GM13976 (cell line): ENCODE data around the gene DIP2B.

Experiments
- DNase-seq: peaks from one replicate; pipeline ENCODE4 v3.0.0; 2012; ENCODE audit warnings: low spot score
- in situ Hi-C: fragments of 300-500 bp; cut with MboI; formaldehyde crosslinking; loops from one replicate; pipeline ENCODE4 v1.12.0; 2022; ENCODE audit warnings: low sequenced_read_pairs, mixed read lengths, inconsistent platforms; ENCODE audit not compliant: unreplicated experiment
- TF ChIP-seq, protein P1 (sequence below): IDR thresholded peaks from 2 replicates; pipeline ENCODE4 v1.5.1; 2012; ENCODE audit warnings: borderline replicate concordance, mild to moderate bottlenecking; ENCODE audit not compliant: insufficient read depth; ENCODE audit errors: extremely low read depth, missing control alignments, control extremely low read depth

Gene DIP2B

GRCh38 chr12:50640321-50640939, 135.6 kb downstream of the DIP2B start:
- TF ChIP-seq, protein P1, sequence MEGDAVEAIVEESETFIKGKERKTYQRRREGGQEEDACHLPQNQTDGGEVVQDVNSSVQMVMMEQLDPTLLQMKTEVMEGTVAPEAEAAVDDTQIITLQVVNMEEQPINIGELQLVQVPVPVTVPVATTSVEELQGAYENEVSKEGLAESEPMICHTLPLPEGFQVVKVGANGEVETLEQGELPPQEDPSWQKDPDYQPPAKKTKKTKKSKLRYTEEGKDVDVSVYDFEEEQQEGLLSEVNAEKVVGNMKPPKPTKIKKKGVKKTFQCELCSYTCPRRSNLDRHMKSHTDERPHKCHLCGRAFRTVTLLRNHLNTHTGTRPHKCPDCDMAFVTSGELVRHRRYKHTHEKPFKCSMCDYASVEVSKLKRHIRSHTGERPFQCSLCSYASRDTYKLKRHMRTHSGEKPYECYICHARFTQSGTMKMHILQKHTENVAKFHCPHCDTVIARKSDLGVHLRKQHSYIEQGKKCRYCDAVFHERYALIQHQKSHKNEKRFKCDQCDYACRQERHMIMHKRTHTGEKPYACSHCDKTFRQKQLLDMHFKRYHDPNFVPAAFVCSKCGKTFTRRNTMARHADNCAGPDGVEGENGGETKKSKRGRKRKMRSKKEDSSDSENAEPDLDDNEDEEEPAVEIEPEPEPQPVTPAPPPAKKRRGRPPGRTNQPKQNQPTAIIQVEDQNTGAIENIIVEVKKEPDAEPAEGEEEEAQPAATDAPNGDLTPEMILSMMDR, result no peak
- no peak for DNase-seq
- in situ Hi-C loops, result no loop called here

DNA sequence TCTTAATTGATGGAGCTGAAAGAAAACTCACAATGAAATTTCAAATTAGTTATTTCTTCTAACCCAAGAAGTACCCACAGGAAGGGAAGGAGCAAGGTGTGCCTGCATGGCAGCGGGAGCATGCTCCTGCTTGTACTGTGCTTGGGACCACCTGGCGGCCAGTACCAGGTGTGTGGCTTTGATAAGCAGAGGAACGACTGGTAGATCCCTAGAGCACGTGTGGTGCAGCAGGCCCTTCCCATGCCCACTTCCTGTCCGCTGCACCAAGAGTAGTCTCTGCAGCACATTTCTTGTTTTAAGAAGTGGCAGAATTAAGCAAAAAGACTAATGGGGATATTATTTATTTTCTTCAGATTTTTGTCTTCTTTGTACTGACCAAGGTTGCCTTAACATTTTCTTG, 136.8 kb downstream of the DIP2B start:
- DNase-seq, result no peak
- TF ChIP-seq, protein P1, result no peak
- in situ Hi-C loops, result no loop called here

DNA sequence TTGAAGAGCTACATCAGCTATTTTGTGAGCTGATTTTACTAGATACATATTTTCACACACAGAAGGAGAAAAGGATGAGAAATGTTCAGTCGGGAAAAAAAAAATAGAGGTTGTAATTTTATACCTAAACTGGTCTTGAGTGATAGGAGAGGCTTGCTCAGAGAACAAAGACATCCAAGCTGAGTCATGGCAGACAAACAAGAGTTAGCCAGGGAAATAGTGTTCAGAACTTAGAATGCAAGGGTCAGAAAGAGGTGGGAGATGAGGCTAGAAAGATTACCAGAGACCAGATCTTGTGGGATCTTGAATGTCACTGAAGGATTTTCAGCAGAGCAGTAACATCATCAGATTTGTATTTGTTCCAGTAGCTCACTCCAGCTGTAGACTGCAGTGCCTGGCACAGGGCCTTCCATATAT, 137.3 kb downstream of the DIP2B start:
- TF ChIP-seq, protein P1, result no peak
- in situ Hi-C loops, result no loop called here
- DNase-seq, result no peak

DNA sequence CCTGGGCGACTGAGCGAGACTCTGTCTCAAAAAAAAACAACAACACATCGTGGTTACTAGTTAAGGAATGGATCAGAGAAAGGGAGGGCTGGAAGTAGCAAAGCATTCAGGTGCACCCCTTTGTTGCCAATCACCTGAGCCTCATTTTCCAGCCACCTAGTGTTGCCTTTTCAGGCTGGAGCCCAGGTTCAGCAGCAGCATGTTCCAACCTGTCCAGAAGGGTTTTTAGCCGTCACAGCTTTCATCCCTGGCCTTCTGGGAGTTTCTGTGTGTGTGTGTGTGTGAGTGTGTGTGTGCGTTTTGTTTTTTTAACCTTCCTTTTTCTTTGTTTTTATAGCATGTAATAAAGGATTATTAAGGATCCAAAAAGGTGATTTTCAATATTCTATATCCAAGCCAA, 138.0 kb downstream of the DIP2B start:
- TF ChIP-seq, protein P1, result no peak
- DNase-seq, result no peak
- in situ Hi-C loops, result no loop called here

GRCh38 chr12:50647031-50647430, 142.2 kb downstream of the DIP2B start:
- TF ChIP-seq, protein P1, result no peak
- in situ Hi-C loops, result no loop called here
- DNase-seq, result no peak

DNA sequence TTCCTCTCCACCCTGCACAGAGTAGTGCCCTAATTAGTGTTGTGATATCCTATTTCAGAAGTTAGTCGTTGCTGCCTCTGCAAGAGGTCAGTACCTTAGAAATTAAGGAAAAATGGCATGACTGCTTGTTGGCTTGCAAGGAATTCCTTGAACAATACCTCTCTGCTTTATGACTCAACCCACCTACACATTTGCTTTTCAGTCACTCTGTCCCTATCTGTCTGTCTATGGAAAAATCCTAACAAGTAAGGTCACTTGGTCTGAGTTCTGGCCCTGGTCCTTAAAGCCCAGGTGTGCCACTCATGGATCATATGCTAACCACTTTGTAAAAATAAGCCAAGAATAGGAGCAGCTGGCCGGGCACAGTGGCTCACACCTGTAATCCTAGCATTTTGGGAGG, 142.7 kb downstream of the DIP2B start:
- TF ChIP-seq, protein P1, result no peak
- DNase-seq, result no peak
- in situ Hi-C loops, result no loop called here

DNA sequence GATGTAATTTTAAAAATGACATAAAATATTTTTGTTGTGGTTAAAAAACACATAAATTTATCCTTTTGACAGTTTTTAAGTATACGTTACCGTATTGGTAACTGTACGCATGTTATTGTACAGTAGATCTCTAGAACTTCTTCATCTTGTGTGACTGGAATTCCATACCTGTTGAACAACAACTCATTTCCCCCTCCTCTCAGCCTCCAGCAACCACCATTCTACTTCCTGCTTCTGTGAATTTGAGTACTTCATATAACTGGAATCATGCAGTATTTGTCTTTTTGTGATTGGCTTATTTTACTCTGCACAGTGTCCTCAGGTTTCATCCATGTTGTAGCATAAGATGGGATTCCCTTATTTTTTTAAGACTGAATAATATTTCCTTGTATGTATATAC, 145.5 kb downstream of the DIP2B start:
- TF ChIP-seq, protein P1, result no peak
- no peak for DNase-seq
- in situ Hi-C loops, result no loop called here
